GM12872 (cell line): ENCODE data around the gene NUCKS1.

ENCODE experiments used
- CTCF ChIP-seq: IDR thresholded peaks from 3 replicates; pipeline ENCODE4 v1.5.1; 2011; ENCODE audit warnings: low read depth, mild to moderate bottlenecking, low read length, moderate library complexity; ENCODE audit not compliant: insufficient read depth

NUCKS1 gene

GRCh38 chr1:205750138-205751035 lies at the start of gene NUCKS1:
Gene NUCKS1 (minus strand): TSS chr1:205750182. CDS start chr1:205749973, 209 bp downstream.
- TF ChIP-seq CTCF = no peak

GRCh38 chr1:205798577-205798976 lies 48.6 kb upstream of the NUCKS1 start:
- TF ChIP-seq CTCF = no peak

GRCh38 chr1:205797168-205797567 lies 47.2 kb upstream of the NUCKS1 start:
- TF ChIP-seq CTCF = no peak

- no peak for TF ChIP-seq CTCF
Observed at GRCh38 chr1:205794011-205794730, 44.2 kb upstream of the NUCKS1 start.

GRCh38 chr1:205792961-205793673 lies 43.1 kb upstream of the NUCKS1 start:
- TF ChIP-seq CTCF = no peak

- no peak for TF ChIP-seq CTCF
Observed at GRCh38 chr1:205792481-205792881, 42.5 kb upstream of the NUCKS1 start.

- peak; percentile 92 for TF ChIP-seq CTCF
Observed at GRCh38 chr1:205791568-205792180, 41.7 kb upstream of the NUCKS1 start.
